Karpas-422 (cell line): Measurements from ENCODE around the gene GTF2A1L. TPM values are rescaled to one million over a fixed set of nuclear protein-coding genes. Genes with fewer than 3 reads are reported as not detected.
"Not testable (repeated sequence)": the region's sequence is repeated elsewhere in the genome, so short reads cannot be mapped to it uniquely, and the experiment has no call there.

Source experiments
- DNase-seq: peaks from one replicate; pipeline ENCODE4 v3.0.0-alpha.2; 2015
- H2AFZ ChIP-seq: fragments of 200-600 bp; sonication (generic); 2 replicates; pipeline ENCODE4 v1.6.1; 2014; ENCODE audit warnings: antibody characterized with exemption, low read length, mixed read lengths
- H3K27ac ChIP-seq: fragments of 200-600 bp; sonication (generic); 2 replicates; pipeline ENCODE4 v1.5.1; 2014; ENCODE audit warnings: mild to moderate bottlenecking, low read length, moderate library complexity
- H3K27me3 ChIP-seq: fragments of 200-600 bp; sonication (generic); 2 replicates; pipeline ENCODE4 v1.6.1; 2014; ENCODE audit warnings: low read length, mixed read lengths
- H3K36me3 ChIP-seq: fragments of 200-600 bp; sonication (generic); 2 replicates; pipeline ENCODE4 v1.6.1; 2014; ENCODE audit warnings: low read length, mixed read lengths; ENCODE audit not compliant: insufficient read depth
- H3K4me1 ChIP-seq: fragments of 200-600 bp; sonication (generic); 2 replicates; pipeline ENCODE4 v1.6.1; 2014; ENCODE audit warnings: mild to moderate bottlenecking, low read length, mixed read lengths
- H3K4me2 ChIP-seq: fragments of 200-600 bp; sonication (generic); 2 replicates; pipeline ENCODE4 v1.6.1; 2014; ENCODE audit warnings: low read length, low read depth, mild to moderate bottlenecking; ENCODE audit not compliant: poor library complexity, severe bottlenecking
- H3K4me3 ChIP-seq: fragments of 200-600 bp; sonication (generic); 2 replicates; pipeline ENCODE4 v1.5.1; 2014; ENCODE audit warnings: mild to moderate bottlenecking, antibody characterized with exemption, low read length, mixed read lengths
- H3K79me2 ChIP-seq: fragments of 200-600 bp; sonication (generic); 2 replicates; pipeline ENCODE4 v1.6.1; 2014; ENCODE audit warnings: mild to moderate bottlenecking, low read length, mixed read lengths
- H3K9ac ChIP-seq: fragments of 200-600 bp; sonication (generic); 2 replicates; pipeline ENCODE4 v1.6.0; 2014; ENCODE audit warnings: low read length
- H3K9me2 ChIP-seq: fragments of 200-600 bp; sonication (generic), shearing (Covaris generic); replicated peaks from 2 replicates; pipeline ENCODE4 v1.6.0; 2014; ENCODE audit warnings: mild to moderate bottlenecking, low read length, moderate library complexity; ENCODE audit not compliant: insufficient read depth
- H3K9me3 ChIP-seq: fragments of 300-700, 200-600 bp; sonication (generic); 2 replicates; pipeline ENCODE4 v1.6.1; 2014; ENCODE audit warnings: low read length, mixed read lengths
- H4K20me1 ChIP-seq: fragments of 200-600 bp; sonication (generic); 2 replicates; pipeline ENCODE4 v1.6.1; 2014; ENCODE audit warnings: mild to moderate bottlenecking, antibody characterized with exemption, low read length, low read depth; ENCODE audit not compliant: insufficient read depth
- total RNA-seq: library from RNA; depleted of rRNA; stranded (reverse); fragments of >200 nt; shearing (Covaris generic); gene quantifications from 2 replicates; pipeline ENCODE4 v1.2.3, GENCODE V29; 2014; ENCODE audit warnings: low replicate concordance

Gene GTF2A1L
- total RNA-seq, 1 experiment from 2014 or later: not detected

- Histone ChIP-seq H3K9me3 (no peaks in the 10 kb centered on the region), H3K4me3 (no peak overlapping the region), H3K79me2 (no peaks in the 10 kb centered on the region), H4K20me1 (no peaks in the 10 kb centered on the region), H3K9me2 (no peaks in the 10 kb centered on the region), H3K27ac (no peak overlapping the region), H3K36me3 (no peaks in the 10 kb centered on the region), H2AFZ (no peak overlapping the region), H3K4me2 (no peak overlapping the region), H3K4me1 (no peaks in the 10 kb centered on the region), H3K9ac (no peak overlapping the region), H3K27me3 (no peaks in the 10 kb centered on the region)
- no peak for DNase-seq
Measured at GRCh38 chr2:48620604-48621003, 2.9 kb downstream of the GTF2A1L start.

GRCh38 chr2:48622691-48623090 is 5.0 kb downstream of the GTF2A1L start:
- not testable (repeated sequence) for H3K27me3 ChIP-seq, H3K4me2 ChIP-seq, H3K9ac ChIP-seq, H3K27ac ChIP-seq, H2AFZ ChIP-seq, H3K9me3 ChIP-seq, H3K79me2 ChIP-seq, H3K36me3 ChIP-seq, H3K9me2 ChIP-seq, DNase-seq, H3K4me3 ChIP-seq, H4K20me1 ChIP-seq, H3K4me1 ChIP-seq

GRCh38 chr2:48624696-48625095 is 7.0 kb downstream of the GTF2A1L start:
- no peak overlapping the region for H3K9ac ChIP-seq
- H3K9me2 ChIP-seq: no peaks in the 10 kb centered on the region
- DNase-seq: no peak
- H3K27ac ChIP-seq: no peak overlapping the region
- no peaks in the 10 kb centered on the region for H3K9me3 ChIP-seq
- H2AFZ ChIP-seq: no peak overlapping the region
- H3K79me2 ChIP-seq: no peaks in the 10 kb centered on the region
- no peak overlapping the region for H3K4me2 ChIP-seq
- no peaks in the 10 kb centered on the region for H3K36me3 ChIP-seq
- H3K4me1 ChIP-seq: no peaks in the 10 kb centered on the region
- no peak overlapping the region for H3K4me3 ChIP-seq
- H4K20me1 ChIP-seq: no peaks in the 10 kb centered on the region
- no peaks in the 10 kb centered on the region for H3K27me3 ChIP-seq

- Histone ChIP-seq H3K9me3 (no peaks in the 10 kb centered on the region), H3K4me3 (no peak overlapping the region), H3K79me2 (no peaks in the 10 kb centered on the region), H4K20me1 (no peaks in the 10 kb centered on the region), H3K36me3 (no peaks in the 10 kb centered on the region), H3K9ac (no peak overlapping the region), H2AFZ (no peak overlapping the region), H3K27ac (no peak overlapping the region), H3K4me1 (no peaks in the 10 kb centered on the region), H3K4me2 (no peak overlapping the region), H3K9me2 (no peaks in the 10 kb centered on the region), H3K27me3 (no peaks in the 10 kb centered on the region)
- DNase-seq: no peak
Measured at GRCh38 chr2:48626047-48626446, 8.4 kb downstream of the GTF2A1L start.

GRCh38 chr2:48633143-48633542 is 15.5 kb downstream of the GTF2A1L start:
- Histone ChIP-seq H3K9me2 (no peaks in the 10 kb centered on the region), H3K27me3 (no peaks in the 10 kb centered on the region), H3K9me3 (no peaks in the 10 kb centered on the region), H3K79me2 (no peaks in the 10 kb centered on the region), H3K27ac (no peak overlapping the region), H3K9ac (no peak overlapping the region), H2AFZ (no peak overlapping the region), H4K20me1 (no peaks in the 10 kb centered on the region), H3K4me1 (no peaks in the 10 kb centered on the region), H3K36me3 (no peaks in the 10 kb centered on the region), H3K4me3 (no peak overlapping the region), H3K4me2 (no peak overlapping the region)
- no peak for DNase-seq

- DNase-seq: no peak
- Histone ChIP-seq H3K79me2 (no peaks in the 10 kb centered on the region), H3K27ac (no peak overlapping the region), H3K9ac (no peak overlapping the region), H3K4me1 (no peaks in the 10 kb centered on the region), H3K36me3 (no peaks in the 10 kb centered on the region), H3K4me3 (no peak overlapping the region), H3K4me2 (no peak overlapping the region), H3K27me3 (no peaks in the 10 kb centered on the region), H4K20me1 (no peaks in the 10 kb centered on the region), H3K9me3 (no peaks in the 10 kb centered on the region), H2AFZ (no peak overlapping the region), H3K9me2 (no peaks in the 10 kb centered on the region)
Measured at GRCh38 chr2:48635786-48636185, 18.1 kb downstream of the GTF2A1L start.

- Histone ChIP-seq H2AFZ (no peak overlapping the region), H4K20me1 (no peaks in the 10 kb centered on the region), H3K4me3 (no peak overlapping the region), H3K4me2 (no peak overlapping the region), H3K9me3 (no peaks in the 10 kb centered on the region), H3K9ac (no peak overlapping the region), H3K4me1 (no peaks in the 10 kb centered on the region), H3K79me2 (no peaks in the 10 kb centered on the region), H3K27me3 (no peaks in the 10 kb centered on the region), H3K27ac (no peak overlapping the region), H3K36me3 (no peaks in the 10 kb centered on the region), H3K9me2 (no peaks in the 10 kb centered on the region)
- DNase-seq: no peak
Measured at GRCh38 chr2:48638261-48638660, 20.6 kb downstream of the GTF2A1L start.

GRCh38 chr2:48651158-48651790 is 33.6 kb downstream of the GTF2A1L start:
- Histone ChIP-seq H3K9me3 (no peaks in the 10 kb centered on the region), H3K79me2 (no peaks in the 10 kb centered on the region), H4K20me1 (no peaks in the 10 kb centered on the region), H3K27me3 (no peaks in the 10 kb centered on the region), H3K27ac (no peak overlapping the region), H3K4me1 (no peaks in the 10 kb centered on the region), H3K4me2 (no peak overlapping the region), H3K4me3 (no peak overlapping the region), H3K9ac (no peak overlapping the region), H2AFZ (no peak overlapping the region), H3K36me3 (no peaks in the 10 kb centered on the region), H3K9me2 (no peaks in the 10 kb centered on the region)
- no peak for DNase-seq

- no peak overlapping the region for H3K9ac ChIP-seq
Measured at GRCh38 chr2:48668992-48669391, 51.3 kb downstream of the GTF2A1L start.

More at GRCh38 chr2:48668992-48669391, 51.3 kb downstream of the GTF2A1L start:
- Histone ChIP-seq H3K4me2 (no peak overlapping the region), H3K27ac (no peak overlapping the region), H3K4me3 (no peak overlapping the region), H3K79me2 (no peaks in the 10 kb centered on the region), H2AFZ (no peak overlapping the region), H3K27me3 (no peaks in the 10 kb centered on the region), H3K9me2 (no peaks in the 10 kb centered on the region), H3K4me1 (no peaks in the 10 kb centered on the region), H3K36me3 (no peaks in the 10 kb centered on the region), H3K9me3 (no peaks in the 10 kb centered on the region), H4K20me1 (no peaks in the 10 kb centered on the region)
- no peak for DNase-seq
